Hippocampal formation (tissue), 2 donors: ENCODE measurements around the gene RALGPS1.
A peak's percentile ranks its signal among the peaks of the same experiment; 100 is the strongest.

Experiments
- DNase-seq, 2 donors: peaks; one replicate each; lab custom pipeline; 2025; lab: John Stamatoyannopoulos, UW

Gene RALGPS1

DNA sequence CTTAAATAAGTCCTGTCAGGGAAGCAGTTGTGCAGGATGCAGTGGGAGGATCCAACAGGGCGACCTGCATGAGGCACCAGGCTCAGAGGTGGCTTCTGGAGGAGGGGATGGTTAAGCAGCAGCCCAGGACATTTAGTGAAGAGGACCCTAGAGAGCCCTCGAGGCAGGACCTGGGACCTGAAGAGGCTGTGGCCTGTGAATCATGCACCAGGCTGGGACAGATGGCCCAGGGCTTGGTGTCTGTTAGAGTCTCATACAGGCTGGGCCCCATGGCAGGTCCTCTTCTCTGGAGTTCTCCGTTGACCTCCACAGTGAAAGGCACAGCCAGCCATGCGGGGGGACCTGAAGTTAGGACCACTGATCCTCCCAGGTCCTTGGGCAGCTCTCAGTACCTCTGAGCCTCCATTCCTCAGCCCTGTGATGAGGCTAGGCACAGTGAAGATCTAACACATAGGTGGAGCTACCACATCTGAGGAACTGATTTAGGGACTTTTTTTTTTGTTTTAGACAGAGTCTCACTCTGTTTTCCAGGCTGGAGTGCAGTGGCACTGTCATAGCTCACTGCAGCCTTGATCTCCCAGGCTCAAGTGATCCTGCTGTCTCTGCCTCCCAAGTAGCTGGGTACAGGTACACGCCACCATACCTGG, 289.2 kb downstream of the RALGPS1 start:
- DNase-seq: no peak

DNA sequence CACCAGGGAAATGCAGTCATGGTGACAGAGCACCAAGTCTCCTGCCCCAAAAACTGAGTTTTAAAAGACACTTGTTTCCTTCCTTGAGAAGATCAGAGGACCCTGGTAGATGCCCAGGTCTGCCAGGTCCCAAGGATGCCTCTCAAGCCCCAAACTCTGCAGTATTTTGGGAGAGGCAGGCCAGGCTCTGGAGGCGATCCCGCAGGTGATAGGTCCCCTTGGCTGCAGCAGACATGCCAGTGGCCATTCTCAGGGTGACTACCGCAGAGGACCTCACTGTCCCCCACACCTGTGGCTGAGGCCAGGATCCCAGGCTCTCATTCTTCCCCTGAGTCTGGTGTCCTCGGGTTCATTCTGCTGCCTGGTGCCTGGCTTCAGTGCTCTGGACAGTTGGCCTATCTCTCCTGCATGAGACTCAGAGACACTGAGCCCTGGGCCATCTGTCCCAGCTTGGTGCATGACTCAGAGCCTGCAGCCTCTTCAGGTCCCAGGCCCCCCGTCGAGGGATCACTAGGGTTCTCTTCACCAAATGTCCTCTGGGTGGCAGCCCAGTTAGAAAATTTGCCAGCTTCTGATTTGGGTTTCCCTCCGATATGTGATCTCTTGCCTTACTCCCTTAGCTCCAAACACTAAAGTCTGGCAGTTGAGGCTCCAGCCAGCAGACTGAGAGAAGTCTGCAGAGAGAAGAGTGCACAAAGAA, 290.3 kb downstream of the RALGPS1 start:
- no peak for DNase-seq

DNA sequence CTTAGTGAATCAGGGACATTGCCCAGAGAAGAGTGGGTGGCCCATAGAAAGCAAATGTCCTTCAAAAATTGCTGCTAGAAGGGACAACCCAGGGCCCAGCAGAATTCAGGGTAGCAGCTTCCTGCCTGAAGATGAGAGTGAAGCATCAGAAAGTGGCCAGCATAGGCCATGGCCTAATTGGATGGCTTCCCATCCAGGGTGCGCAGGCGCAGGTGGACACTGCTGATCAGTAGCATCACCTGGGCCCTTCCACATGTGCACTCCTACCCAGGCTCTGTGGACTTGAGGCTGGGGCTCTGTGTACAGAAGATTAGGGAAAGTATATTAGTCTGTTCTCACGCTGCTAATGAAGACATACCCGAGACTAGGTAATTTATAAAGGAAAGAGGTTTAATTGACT, 291.4 kb downstream of the RALGPS1 start:
- no peak for DNase-seq

DNA sequence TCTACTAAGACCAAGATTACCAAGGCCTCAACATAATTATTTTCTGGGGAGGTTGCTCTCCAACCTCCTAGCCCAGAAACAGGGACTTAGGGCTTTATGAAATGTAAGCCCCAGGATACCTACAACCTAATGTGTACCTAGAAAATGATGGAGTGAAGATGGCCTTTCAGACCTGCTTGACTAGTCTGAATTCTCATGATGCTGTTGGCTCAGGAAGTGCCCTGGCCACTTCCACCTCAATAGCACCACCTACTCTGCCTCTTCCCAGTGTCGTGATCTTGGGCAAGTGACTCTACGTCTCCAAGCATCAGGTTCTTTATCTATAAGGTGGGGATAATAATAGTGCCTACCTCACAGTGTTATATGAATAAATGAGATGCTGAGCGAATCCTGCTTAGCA, 292.1 kb downstream of the RALGPS1 start:
- no peak for DNase-seq

DNA sequence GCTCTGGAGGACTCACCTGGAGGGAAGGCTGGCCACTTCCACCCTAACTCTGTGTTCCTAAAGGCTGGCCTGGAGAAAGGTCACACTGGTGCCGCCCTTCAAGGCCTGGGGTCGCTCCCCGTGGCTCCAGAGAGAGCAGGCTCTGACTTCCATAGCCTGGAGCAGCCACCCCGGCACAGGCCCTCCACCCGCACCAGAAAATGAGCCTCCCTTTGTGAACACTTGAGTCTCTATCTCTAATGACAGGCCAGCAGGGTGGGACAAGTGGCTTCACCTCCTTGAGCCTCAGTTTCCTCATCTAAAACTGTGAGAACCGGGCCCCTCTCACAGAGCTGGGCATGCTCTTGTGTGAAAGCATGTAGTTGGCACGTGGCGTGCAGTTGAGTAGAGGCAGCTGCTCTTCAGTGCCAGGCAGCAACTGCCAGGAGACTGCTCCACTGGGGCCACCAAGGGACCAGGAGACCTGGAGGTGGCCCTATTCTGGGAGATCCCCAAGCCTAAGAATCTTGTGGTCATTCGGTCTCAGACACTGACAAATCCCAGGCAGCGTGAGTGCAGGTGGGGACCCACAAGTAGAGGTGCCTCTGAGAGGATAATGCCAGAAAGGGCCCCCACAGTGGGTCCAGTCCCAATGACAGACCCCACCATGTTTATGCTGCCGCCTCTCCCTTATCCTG, 293.3 kb downstream of the RALGPS1 start:
- DNase-seq: no peak

DNA sequence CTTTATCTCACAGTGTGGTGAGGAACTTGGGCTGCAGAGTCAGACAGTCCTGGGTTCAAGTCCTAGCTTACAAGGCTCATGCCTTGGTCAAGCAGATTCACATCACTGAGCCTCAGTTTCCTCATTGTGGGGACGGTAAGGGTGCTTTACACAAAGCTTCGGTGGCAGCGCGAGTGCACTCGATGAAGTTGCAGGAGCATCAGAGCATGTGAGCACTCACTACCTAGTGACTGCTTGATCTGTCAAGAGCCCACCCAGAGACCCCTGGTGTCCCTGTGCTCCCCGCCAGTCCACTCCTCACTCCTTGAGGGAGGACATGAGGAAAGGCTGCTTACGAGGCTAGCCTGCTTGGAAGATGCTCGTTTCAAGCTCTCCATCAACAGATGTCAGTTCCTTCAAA, 293.8 kb downstream of the RALGPS1 start:
- no peak for DNase-seq

DNA sequence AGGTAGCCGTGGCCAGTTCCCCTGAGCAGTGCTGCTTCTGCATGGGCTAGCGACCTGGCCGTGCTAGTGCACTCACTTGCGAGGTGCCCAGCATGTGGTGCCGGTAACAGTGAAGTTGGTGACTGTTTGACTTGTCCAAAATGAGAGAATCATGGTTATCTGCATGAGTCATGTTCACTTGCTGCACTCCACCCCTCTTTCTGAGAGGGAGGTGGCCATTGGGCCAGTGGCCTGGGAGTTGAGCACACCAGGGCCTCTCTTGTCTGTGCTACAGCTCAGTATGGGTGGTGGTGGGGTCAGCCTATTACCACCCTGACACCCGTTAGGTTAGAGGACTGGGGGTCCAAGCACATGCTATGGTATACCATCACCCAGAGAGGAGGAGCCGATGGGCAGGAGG, 294.6 kb downstream of the RALGPS1 start:
- DNase-seq: no peak

DNA sequence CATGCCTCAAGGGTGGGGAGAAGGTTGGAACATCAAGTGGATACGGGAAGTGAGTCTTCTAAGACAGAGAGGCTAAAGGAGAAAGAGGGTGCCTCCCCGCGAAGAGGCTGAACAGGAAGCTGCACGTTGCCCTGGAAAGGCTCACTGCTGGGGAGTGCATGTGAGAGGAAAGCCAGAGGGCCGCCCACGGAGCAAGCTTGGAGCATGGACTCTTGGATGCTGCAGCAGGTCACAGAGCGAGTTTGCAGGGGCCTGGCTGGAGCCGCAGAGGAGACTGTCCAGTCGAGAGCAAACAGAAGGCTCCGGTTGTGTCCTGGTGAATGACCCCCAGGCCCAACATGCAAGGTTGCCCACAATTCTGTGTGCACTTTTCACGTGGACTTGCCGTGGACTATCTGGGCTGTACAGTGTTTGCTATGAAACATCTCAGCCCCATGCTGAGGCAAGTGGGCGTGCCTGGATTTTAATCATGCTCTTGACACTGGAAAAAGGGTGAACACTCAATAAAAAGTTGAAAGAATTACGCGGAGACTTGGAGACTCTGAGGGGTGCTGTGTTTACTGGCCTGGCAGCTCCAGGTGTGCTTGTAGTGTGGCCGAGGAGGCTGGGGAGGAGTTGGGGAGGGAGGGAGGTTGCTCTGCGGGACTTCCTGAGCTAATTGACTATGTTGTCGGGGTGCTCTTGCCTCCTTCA, 295.5 kb downstream of the RALGPS1 start:
- no peak for DNase-seq

DNA sequence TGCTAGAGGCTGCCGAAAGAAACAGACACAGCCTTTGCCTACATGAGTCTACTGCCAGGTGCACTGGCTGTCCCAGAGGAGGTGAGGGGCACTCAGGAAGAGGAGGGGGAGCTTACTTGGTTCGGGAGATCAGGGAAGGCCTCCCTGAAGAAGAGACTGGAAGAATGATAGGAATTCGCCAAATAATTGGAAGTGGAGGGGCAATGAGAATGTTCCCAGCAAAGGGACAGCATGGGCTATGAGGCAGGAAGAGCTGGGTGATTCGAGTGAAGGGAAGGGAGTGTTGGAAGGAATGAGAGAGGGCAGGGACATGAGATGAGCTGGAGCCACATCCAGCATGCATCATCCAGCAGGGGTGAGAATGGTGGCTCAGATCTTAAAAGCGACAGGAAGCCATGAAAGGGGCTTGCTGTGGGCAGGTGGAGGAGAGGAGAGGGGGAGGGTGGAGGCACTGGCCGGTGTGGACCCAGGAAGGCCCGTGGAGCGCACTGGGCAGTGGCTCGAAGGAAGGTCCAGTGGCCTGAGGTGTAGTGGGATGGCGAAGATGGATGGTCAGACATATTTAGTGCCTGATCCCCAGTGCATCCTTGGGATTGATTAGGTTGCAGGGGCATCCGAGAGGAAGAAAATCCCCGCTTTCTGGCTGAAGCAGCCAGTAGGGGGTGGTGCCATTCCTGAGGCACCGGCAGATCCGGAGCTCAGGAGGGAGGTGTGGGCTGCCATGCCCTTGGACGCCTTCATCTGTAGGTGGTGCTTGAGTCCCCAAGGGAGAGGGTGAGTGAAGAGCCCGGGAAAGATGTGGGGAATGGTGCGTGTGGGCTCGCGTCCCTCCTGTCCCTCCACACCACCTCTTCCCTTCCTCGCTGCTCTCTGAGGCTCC, 296.5 kb downstream of the RALGPS1 start:
- no peak for DNase-seq

DNA sequence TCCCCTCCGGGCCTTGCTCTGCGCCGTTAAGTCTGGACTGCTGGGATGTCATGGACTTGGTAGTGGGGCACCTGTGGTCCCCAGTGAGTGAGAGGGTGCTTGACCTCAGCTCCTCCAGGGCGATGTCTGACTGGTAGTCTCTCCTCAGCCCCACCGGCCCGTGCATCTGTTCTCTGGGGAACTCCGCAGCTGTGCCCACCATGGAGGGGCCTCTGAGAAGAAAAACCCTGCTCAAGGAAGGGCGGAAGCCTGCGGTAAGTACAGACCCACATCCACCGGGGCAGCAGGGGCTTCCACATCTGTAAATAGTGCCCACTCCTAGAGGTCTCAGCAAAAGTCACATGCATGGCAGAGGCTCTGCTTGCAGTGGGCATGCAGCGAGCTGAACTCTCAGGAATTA, 297.4 kb downstream of the RALGPS1 start:
- DNase-seq: no peak

DNA sequence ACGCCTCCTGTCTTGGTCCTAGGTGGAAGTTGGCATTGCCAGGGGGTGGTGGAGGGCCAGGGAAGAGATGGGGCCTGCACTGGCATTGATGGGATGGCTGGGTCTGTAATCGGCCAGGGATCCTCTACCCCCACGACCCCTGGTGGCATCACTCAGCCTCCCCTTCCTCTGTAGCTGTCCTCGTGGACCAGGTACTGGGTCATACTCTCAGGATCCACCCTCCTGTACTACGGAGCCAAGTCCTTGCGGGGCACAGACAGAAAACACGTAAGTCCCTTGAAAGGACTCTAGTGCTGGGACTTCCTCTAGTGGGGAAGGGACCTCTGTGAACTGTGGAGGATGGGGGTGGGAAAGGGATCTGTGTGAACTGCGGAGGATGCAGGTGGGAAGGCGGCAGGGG, 297.9 kb downstream of the RALGPS1 start:
- no peak for DNase-seq

DNA sequence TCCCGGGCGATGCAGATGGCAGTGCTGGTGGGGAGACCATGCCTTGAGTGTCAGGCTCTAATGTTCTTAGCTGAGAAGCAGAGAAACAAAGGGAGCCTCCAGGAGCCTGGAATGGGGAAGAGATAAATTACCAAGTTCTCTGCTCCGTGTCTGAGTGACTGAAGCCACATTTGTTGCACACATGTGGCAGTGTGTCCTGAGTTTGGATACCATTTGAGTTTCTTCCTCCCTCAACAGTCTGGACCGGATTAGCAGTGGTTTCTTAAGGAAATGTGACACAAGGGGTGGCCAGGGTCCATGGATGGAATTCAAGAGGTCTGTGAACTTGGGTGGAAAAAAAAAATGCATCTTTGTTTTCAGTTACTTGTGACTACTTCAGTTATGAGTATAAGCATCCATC, 299.3 kb downstream of the RALGPS1 start:
- DNase-seq: no peak

DNA sequence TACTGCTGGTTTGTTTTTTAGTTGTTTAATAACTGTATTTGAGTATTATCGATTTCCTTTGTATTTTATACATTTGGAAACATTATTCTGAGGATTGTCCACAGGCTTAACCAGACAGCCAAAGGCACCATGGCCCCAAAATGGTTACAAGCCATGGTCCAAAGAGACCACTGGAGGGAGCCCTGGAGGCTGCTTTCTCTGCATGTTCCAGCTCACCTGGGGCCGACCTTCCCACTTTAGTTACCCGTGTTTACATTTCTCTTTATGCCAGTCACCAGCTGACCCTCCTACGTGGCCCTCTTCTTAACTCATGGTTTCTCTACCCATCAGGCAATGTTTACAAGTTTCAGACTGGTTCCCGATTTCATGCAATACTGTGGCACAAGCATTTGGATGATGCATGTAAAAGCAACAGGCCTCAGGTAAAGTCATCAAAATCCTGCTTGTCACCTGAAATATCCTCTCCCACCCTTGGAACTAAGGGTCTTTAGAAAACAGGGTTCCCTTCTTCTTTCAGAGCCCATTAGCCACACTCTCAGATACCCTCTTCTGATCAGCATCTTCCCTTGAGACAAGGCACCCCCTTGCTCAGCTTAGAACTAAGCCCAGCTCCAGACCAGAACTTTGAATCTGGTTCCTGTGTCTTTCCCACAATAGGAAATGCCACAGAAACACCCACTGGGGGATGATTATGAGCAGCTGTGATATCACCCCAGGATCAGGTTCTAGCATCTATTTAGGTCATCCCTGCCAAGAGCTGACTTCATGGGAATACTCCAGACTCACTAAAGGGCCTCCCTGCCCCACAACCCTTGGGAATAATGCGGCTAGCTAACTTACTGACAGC, 300.1 kb downstream of the RALGPS1 start:
- peak in 1 of 2 donors; percentile 37 for DNase-seq

DNA sequence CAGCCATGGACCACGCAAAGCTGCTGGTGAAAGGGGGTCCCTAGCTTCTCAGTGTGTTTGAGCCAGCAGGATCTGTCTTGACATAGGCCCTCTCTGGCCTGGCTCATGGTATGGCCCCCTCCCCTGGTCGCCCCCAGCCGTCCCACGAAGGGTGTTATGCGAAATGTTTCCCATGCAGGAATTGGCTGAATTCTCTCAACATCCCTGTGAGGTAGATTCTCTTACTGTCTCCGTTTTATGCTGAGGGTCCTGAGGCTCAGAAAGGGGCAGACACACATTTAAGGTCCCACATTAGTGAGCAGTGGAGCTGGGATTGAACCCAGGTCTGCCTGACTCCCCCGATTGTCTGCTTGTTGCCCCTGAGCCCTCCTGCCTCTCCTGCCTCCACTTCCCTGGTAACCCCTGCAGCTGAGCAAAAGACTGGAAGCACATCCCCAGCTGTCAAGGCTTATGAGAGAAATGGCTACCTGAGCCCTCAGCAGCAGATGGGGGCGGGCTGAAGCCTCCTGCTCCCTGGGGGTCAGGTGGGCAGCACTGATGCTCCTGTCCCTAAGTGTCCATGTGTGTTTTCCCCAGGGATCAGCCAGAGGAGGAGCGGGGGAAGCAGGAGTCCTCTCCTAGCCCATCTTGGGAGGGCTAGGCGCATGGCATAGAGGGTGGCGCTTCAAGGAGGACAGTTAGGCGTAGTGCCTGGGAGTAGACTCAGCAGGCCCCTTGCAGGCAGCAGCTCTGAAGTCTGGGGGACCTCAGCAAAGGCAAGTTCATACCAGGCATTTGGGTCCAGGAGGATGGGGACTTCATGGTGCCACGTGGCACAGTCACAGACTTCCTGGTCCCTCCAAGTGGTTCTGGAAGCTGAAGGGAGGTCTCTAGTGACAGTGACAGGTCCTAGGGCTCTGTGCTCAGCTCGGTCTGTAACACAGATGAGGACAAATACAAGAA, 301.0 kb downstream of the RALGPS1 start:
- DNase-seq: no peak

DNA sequence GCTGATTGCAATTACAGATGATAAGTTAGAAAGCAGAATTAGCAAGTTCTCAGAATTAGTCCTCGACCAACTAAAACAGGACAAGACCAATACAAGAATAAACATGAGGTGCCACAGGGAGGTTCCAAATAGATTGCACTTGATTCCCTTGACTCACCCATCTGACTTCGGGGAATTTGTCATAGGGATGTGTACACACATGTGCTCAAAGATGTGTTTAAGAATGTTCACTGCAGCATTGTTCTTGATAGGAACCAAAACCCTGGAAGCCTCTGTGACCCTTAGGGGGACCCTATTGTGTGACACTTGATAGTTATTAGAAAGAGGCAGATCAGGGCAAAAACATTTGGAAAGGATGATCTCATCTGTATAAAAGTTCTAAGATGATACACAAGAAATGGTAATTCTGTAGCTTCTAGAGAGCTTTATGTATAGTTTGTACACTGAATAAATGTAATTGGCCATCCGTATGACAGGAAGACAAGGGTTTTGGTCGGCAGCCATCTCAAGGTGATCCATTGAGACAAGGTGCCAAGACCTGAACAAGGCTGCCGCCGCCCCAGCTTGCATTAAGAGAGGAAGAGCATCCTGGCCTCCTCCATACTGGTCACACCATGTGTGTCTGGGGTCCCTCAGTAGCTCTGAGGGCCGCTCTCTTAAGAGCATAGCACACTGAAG, 301.8 kb downstream of the RALGPS1 start:
- DNase-seq: no peak

DNA sequence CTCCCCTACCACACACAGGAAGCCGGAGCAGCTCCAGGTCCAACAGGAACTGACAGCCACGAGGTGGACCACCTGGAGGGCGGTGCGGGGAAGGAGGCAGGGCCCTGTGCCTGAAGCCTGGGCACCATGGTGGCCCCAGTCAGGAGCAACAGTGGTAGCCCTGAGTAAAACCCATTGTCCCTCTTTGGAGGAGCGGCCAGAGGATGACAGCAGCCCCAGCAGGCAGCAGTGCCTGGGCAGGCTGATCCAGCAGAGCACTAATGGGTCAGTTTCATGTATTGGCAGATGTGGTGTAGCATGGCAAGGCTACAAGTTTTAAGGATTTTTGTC, 302.3 kb downstream of the RALGPS1 start:
- no peak for DNase-seq

DNA sequence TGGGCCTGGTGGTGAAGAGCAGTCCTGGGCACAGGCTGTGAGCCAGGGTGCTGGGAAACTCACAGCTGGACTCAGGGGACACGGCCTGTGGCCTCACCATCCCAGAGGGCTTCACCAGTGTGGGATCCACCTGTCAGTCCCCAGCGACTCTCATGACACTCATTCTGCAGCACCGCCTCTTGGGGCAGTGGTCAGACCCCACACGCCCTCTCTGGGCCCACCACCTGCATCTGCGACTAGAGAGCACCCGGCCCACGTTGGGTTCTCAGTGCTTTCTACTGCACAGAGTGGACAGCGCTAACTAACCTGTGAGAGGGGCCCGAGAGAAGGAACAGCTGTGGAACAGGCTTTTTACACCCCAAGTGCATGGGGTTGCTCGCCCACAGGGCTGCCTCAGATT, 304.2 kb downstream of the RALGPS1 start:
- DNase-seq: no peak

DNA sequence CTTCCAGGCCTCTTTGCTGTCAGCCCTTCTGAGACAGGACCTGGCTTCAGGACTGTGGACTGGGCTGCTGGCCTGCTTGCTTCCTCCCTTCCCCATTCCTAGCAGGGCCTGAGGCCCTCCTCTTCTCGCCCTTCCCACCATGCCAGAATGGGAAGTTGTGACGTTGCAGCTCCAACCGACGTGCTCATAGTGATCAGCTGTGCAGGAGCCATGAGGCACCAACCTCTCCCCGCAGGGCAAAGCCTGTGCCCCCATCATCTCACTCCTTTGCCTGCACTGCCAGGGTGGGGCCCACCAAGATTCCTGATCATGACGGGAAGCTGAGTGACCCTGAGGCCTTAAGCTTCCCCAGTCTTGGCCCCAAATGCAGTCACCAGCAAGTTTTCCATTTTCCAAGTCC, 304.9 kb downstream of the RALGPS1 start:
- no peak for DNase-seq

DNA sequence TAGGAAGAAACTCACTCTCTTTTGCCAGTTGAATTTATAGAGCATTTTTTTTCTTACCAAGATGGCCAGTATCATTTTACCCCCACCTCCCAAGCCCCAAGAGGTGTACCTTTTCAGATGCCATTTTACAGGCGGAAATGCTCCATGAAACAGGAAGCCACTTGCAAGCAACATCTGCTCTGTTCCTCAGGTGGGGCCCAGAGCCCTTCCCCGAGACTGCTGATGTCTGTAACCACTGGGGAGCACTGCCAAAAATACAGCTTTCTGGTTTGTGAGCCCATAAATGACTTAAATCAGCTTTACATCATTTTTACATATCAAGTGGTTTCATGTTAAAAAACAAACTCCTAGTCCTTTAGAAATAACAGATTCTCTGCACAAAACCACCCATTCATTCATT, 307.1 kb downstream of the RALGPS1 start:
- no peak for DNase-seq
